ENCODE data around the gene PDIA3. TPM values are rescaled to one million over a fixed set of nuclear protein-coding genes. Genes with fewer than 3 reads are reported as not detected.

The PDIA3 gene
- total and polyA plus RNA-seq, 2 of the 13 experiments (the other 11 are each of a cell fraction or from before 2014, with no cell fraction given), result 238 to 433 TPM

GRCh38 chr15:43800286-43801141 lies 54.3 kb downstream of the PDIA3 start, which contains the start of gene HYPK (continued):
- TF ChIP-seq ZFX (CRISPR knock-in tag; IDR thresholded peaks at IDR 0.05; ENCODE audit: low read depth) (peak; percentile 66), SP5 (CRISPR knock-in tag; IDR thresholded peaks at IDR 0.05; ENCODE audit: borderline replicate concordance, low read depth) (0 out of 2 replicates have a peak, but pooled peaks have one; percentile 26), ZNF350 (CRISPR knock-in tag; IDR thresholded peaks at IDR 0.05; ENCODE audit: borderline replicate concordance, low read depth) (peak; percentile 37; the same call in 1 of the 2 replicates), ESRRA (CRISPR knock-in tag; IDR thresholded peaks at IDR 0.05; ENCODE audit: low read depth) (no peak), CHCHD3 (CRISPR knock-in tag; IDR thresholded peaks at IDR 0.05) (no peak), AFF4 (CRISPR knock-in tag; IDR thresholded peaks at IDR 0.05) (0 out of 2 replicates have a peak, but pooled peaks have one; percentile 51), ZBTB25 (CRISPR knock-in tag; IDR thresholded peaks at IDR 0.05) (0 out of 2 replicates have a peak, but pooled peaks have one; percentile 16), ZZZ3 (CRISPR knock-in tag; IDR thresholded peaks at IDR 0.05; ENCODE audit: borderline replicate concordance) (peak; percentile 50; the same call in 1 of the 2 replicates), SMARCE1 (IDR thresholded peaks at IDR 0.05; ENCODE audit: borderline replicate concordance) (no peak), NONO (IDR thresholded peaks at IDR 0.05) (no peak), NONO (CRISPR knock-in tag; conservative IDR thresholded peaks at IDR 0.05) (peak; percentile 81), ZNF317 (CRISPR knock-in tag; IDR thresholded peaks at IDR 0.05) (0 out of 2 replicates have a peak, but pooled peaks have one; percentile 60), ZBTB42 (CRISPR knock-in tag; IDR thresholded peaks at IDR 0.05) (no peak), ZNF562 (CRISPR knock-in tag; IDR thresholded peaks at IDR 0.05; ENCODE audit: borderline replicate concordance) (no peak), GABPA (IDR thresholded peaks at IDR 0.05; ENCODE audit: low read depth, low read length) (peak; percentile 83), GABPA (CRISPR knock-in tag; IDR thresholded peaks at IDR 0.05; ENCODE audit: low read depth) (peak; percentile 97), ZNF780A (CRISPR knock-in tag; IDR thresholded peaks at IDR 0.05) (no peak), POGK (CRISPR knock-in tag; conservative IDR thresholded peaks at IDR 0.05) (peak; percentile 58; the same call in 1 of the 2 replicates), ZKSCAN1 (IDR thresholded peaks at IDR 0.05; ENCODE audit: low read length) (no peak), MXI1 (IDR thresholded peaks at IDR 0.05; ENCODE audit: borderline replicate concordance, low read depth, low read length) (peak; percentile 91; the same call in 1 of the 3 replicates), ZNF329 (CRISPR knock-in tag; IDR thresholded peaks at IDR 0.05; ENCODE audit: low read depth) (peak; percentile 64; the same call in 1 of the 2 replicates), FOXK2 (IDR thresholded peaks at IDR 0.05) (no peak)

Measured in HepG2 (cell line).